GM12873 (cell line): ENCODE results near the gene TAOK3.

ENCODE experiments used
- CTCF ChIP-seq: IDR thresholded peaks from 2 replicates; pipeline ENCODE4 v1.5.1; 2012; ENCODE audit warnings: low read depth, mild to moderate bottlenecking, moderate library complexity, low read length, control low read depth; ENCODE audit not compliant: insufficient read depth; ENCODE audit errors: missing control alignments

Gene TAOK3

DNA sequence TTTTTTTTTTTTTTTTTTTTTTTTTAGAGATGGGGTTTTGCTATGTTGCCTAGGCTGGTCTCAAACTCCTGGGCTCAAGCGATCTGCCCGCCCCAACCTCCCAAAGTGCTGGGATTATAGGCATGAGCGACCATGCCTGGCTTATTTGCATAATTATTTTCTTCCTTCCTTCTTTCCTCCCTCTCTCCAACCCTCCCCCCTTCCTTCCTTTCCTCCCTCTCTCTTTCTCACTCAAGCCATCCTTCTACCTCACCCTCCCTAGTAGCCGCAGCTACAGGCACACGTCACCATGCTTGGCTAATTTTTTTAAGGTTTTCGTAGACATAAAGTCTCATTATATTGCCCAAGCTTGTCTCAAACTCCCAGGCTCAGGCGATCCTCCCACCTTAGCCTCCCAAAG lies 152.9 kb downstream of the TAOK3 start:
- no peak for TF ChIP-seq CTCF

DNA sequence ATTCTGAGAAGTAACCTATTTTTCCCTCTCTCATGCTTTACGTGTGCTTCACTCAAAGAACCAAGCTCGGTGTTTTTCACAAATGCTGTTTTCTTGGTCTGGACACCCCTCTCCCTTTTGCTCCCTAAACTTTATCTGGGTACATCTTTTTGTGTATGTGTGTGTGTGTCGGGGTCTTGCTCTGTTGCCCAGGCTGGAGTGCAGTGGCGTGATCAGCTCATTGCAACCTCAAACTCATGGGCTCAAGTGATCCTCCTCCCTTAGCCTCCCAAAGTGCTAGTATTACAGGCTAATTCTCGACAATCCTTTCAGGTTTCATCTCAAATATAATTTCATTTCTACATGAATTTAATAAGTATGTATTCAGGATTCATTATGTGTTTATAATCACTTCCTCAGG lies 153.6 kb downstream of the TAOK3 start:
- TF ChIP-seq CTCF: no peak

- TF ChIP-seq CTCF: no peak
Measured at GRCh38 chr12:118213452-118213851, 159.3 kb downstream of the TAOK3 start.

GRCh38 chr12:118212606-118213005 lies 160.1 kb downstream of the TAOK3 start:
- no peak for TF ChIP-seq CTCF

DNA sequence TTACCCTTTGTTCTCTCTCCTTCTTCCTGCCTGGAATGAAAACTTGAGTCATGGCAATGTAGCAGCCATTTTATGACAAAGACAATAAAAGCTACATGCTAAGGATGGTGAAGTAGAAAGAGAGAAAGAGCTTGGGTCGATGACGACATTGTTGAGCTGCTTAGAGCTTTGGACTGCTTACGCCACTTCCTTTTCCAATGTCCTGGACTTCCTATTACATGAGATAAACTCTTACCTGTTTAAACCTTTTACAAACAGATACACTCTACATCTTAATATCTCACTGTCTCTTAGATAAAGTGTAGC lies 166.6 kb downstream of the TAOK3 start:
- TF ChIP-seq CTCF: no peak

- no peak for TF ChIP-seq CTCF
Measured at GRCh38 chr12:118193958-118194357, 178.7 kb downstream of the TAOK3 start.

- no peak for TF ChIP-seq CTCF
Measured at GRCh38 chr12:118193477-118193876, 179.2 kb downstream of the TAOK3 start.

GRCh38 chr12:118190266-118190665 lies 182.4 kb downstream of the TAOK3 start:
- TF ChIP-seq CTCF: no peak
